Naive thymus-derived CD4-positive, alpha-beta T cell (primary cell): ENCODE results near the gene CELA3A. TPM values are rescaled to one million over a fixed set of nuclear protein-coding genes. Genes with fewer than 3 reads are reported as not detected.
"Not testable (repeated sequence)": the region's sequence is repeated elsewhere in the genome, so short reads cannot be mapped to it uniquely, and the experiment has no call there.

Source experiments
- ATAC-seq: fragments of 150-1000 bp; cut with Tn5 transposase; 2 replicates; pipeline ENCODE4 v1.10.0; 2021; ENCODE audit warnings: mild to moderate bottlenecking, moderate library complexity
- CTCF ChIA-PET: fragments of 350-600 bp; sonication (Branson Sonifier 250); formaldehyde crosslinking; loops from one replicate; lab custom pipeline; 2021; ENCODE audit warnings: antibody characterized with exemption; lab: Charles Lee
- POLR2A ChIA-PET: fragments of 350-600 bp; sonication (Branson Sonifier 250); formaldehyde crosslinking; loops from one replicate; lab custom pipeline; 2021; ENCODE audit warnings: antibody characterized with exemption, inconsistent platforms; lab: Charles Lee
- DNase-seq, 9 donors: peaks; one replicate each; pipeline versions ENCODE4 v3.0.0 to v3.0.0-alpha.2; 2020 to 2022; ENCODE audit warnings: mixed read lengths in 1 of 9
- H3K27ac ChIP-seq: one replicate; pipeline ENCODE4 v1.7.0; 2013; ENCODE audit warnings: mild to moderate bottlenecking, low read depth, low read length, moderate library complexity
- H3K27me3 ChIP-seq, 2 donors: one replicate each; pipeline ENCODE4 v1.7.0; 2013; ENCODE audit warnings: low read length in 2 of 2, mild to moderate bottlenecking in 2 of 2, moderate library complexity in 2 of 2; ENCODE audit not compliant: control insufficient read depth in 2 of 2, insufficient read depth in 2 of 2
- H3K36me3 ChIP-seq, 3 experiments: 1 replicate in 2 of 3; 2 replicates in 1 of 3; pipeline ENCODE4 v1.7.0; 2013; ENCODE audit warnings: low read length in 3 of 3, mild to moderate bottlenecking in 3 of 3, moderate library complexity in 1 of 3; ENCODE audit not compliant: insufficient read depth in 3 of 3, control insufficient read depth in 2 of 3
- H3K4me1 ChIP-seq, 2 donors: one replicate each; pipeline ENCODE4 v1.7.0; 2013; ENCODE audit warnings: low read length in 2 of 2, mild to moderate bottlenecking in 2 of 2, moderate library complexity in 1 of 2; ENCODE audit not compliant: control insufficient read depth in 2 of 2, insufficient read depth in 2 of 2
- H3K4me3 ChIP-seq: 2 replicates; pipeline ENCODE4 v1.7.0; 2013; ENCODE audit warnings: mild to moderate bottlenecking, low read length
- H3K9me3 ChIP-seq, 3 experiments: 1 replicate in 2 of 3; 2 replicates in 1 of 3; pipeline ENCODE4 v1.7.0; 2013; ENCODE audit warnings: low read length in 3 of 3; ENCODE audit not compliant: control insufficient read depth in 2 of 3
- H3K27ac Mint-ChIP-seq, 9 donors: one replicate each; pipeline ENCODE4 v1.8.0; 2020 to 2022; ENCODE audit warnings: mixed read lengths in 9 of 9, mild to moderate bottlenecking in 8 of 9, moderate library complexity in 5 of 9, inconsistent platforms in 2 of 9
- H3K27me3 Mint-ChIP-seq, 5 donors: one replicate each; pipeline ENCODE4 v1.8.0; 2021 to 2022; ENCODE audit warnings: mixed read lengths in 5 of 5, mild to moderate bottlenecking in 1 of 5
- H3K36me3 Mint-ChIP-seq, 5 donors: one replicate each; pipeline ENCODE4 v1.8.0; 2020 to 2022; ENCODE audit warnings: mixed read lengths in 5 of 5, mild to moderate bottlenecking in 3 of 5, inconsistent platforms in 1 of 5
- H3K4me1 Mint-ChIP-seq, 7 donors: one replicate each; pipeline ENCODE4 v1.8.0; 2020 to 2022; ENCODE audit warnings: mixed read lengths in 7 of 7, mild to moderate bottlenecking in 3 of 7, inconsistent platforms in 1 of 7
- H3K4me3 Mint-ChIP-seq, 10 donors: one replicate each; pipeline ENCODE4 v1.8.0; 2020 to 2022; ENCODE audit warnings: mild to moderate bottlenecking in 10 of 10, mixed read lengths in 10 of 10, moderate library complexity in 6 of 10, inconsistent platforms in 2 of 10
- H3K9me3 Mint-ChIP-seq, 11 donors: one replicate each; pipeline ENCODE4 v1.8.0; 2020 to 2022; ENCODE audit warnings: mixed read lengths in 11 of 11, mild to moderate bottlenecking in 4 of 11, inconsistent platforms in 1 of 11, moderate library complexity in 1 of 11
- intact Hi-C, 2 donors: fragments of 100-400 bp; cut with micrococcal nuclease; formaldehyde crosslinking; loops; one replicate each; pipeline ENCODE4 v1.15.1; 2023
- polyA plus RNA-seq, 2 donors: library from polyadenylated mRNA; unstranded; fragments of 300-500 nt; fragmentation: Illumina TruSeq; gene quantifications; one replicate each; pipeline ENCODE4 v1.2.3, GENCODE V29; 2021
- total RNA-seq, 6 experiments: library from RNA in 5 of 6; stranded (reverse) in 5 of 6; gene quantifications; 1 replicate in 5 of 6; 2 replicates in 1 of 6; pipeline ENCODE4 v1.2.3 and lab custom pipeline; 2021 to 2026

Gene CELA3A
- total and polyA plus RNA-seq, 7 experiments from 2014 or later = not detected

DNA sequence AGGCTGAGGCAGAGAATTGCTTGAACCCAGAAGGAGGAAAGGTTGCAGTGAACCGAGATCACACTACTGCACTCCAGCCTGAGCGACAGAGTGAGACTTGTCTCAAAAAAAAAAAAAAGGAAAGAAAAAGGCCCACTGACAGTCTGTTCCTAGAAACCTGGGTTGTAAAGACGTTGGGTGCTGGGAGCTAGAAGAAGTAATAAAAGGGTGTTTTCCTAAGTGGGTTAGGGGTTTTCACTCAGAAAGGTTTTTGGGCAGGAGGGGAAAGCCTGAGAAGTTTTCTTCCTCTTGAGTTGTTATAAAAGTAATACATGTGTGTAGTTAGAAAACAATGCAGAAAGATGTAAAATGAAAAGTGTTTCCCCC lies 25.4 kb downstream of the CELA3A start:
- H3K4me1 Mint-ChIP-seq = peaks cover 39 to 84% (median 66%) of the 10 kb centered on the region in 7 donors

GRCh38 chr1:22030057-22030456 lies 28.6 kb downstream of the CELA3A start:
- Histone ChIP-seq H3K36me3 (peaks cover 0 to 4% (median 0%) of the 10 kb centered on the region in 3 experiments), H3K4me1 (peaks cover 9 to 32% of the 10 kb centered on the region in 2 donors), H3K27ac (peak overlapping the region; percentile 71), H3K4me3 (no peak overlapping the region), H3K27me3 (no peaks in the 10 kb centered on the region), H3K9me3 (no peaks in the 10 kb centered on the region)
- H3K4me3 Mint-ChIP-seq = peak overlapping the region in 7 of 10 donors; percentile 2 to 35 (median 21)
- peak overlapping the region in 8 of 9 donors; percentile 53 to 97 (median 92) for H3K27ac Mint-ChIP-seq
- DNase-seq = no peak
- H3K9me3 Mint-ChIP-seq = peaks cover 0 to 4% (median 0%) of the 10 kb centered on the region in 11 donors
- peaks cover 32 to 79% (median 61%) of the 10 kb centered on the region in 7 donors for H3K4me1 Mint-ChIP-seq
- intact Hi-C loops = no loop called here
- ATAC-seq = no peak
- ChIA-PET CTCF (interaction anchor here (0.6 to 2.0 kb wide), 4 partner anchors 9 to 75 kb away, joined by 3 to 5 read pairs (median 3); no protein-coding TSS in a partner anchor), POLR2A (interaction anchor here (1.0 to 25.0 kb wide), 4 partner anchors 9 to 62 kb away, joined by 3 to 774 read pairs (median 158); partner anchors contain the start of gene CDC42)
- peaks cover 7 to 12% (median 9%) of the 10 kb centered on the region in 5 donors for H3K36me3 Mint-ChIP-seq
- no peaks in the 10 kb centered on the region for H3K27me3 Mint-ChIP-seq

More for the DNA sequence above, 25.4 kb downstream of the CELA3A start:
- CTCF ChIA-PET = interaction anchor here (2.5 kb wide), 1 partner anchor 11 kb away, joined by 19 read pairs; no protein-coding TSS in a partner anchor
- H3K36me3 ChIP-seq = peaks cover 0 to 4% (median 0%) of the 10 kb centered on the region in 3 experiments
- Mint-ChIP-seq H3K9me3 (peaks cover 0 to 4% (median 0%) of the 10 kb centered on the region in 11 donors), H3K4me3 (peak overlapping the region; percentile 51 to 97 (median 92)), H3K27me3 (no peaks in the 10 kb centered on the region), H3K36me3 (peaks cover 7 to 12% (median 9%) of the 10 kb centered on the region in 5 donors), H3K27ac (peak overlapping the region; percentile 66 to 100 (median 98))
- no peaks in the 10 kb centered on the region for H3K27me3 ChIP-seq
- H3K27ac ChIP-seq = peak overlapping the region; percentile 99
- no peak overlapping the region for H3K4me3 ChIP-seq
- peaks cover 23 to 41% of the 10 kb centered on the region in 2 donors for H3K4me1 ChIP-seq
- intact Hi-C loops = loop anchor here in 1 of 2 donors (10.0 kb wide), 1 partner anchor 732 kb away; the partner anchor contains the start of gene ECE1
- no peaks in the 10 kb centered on the region for H3K9me3 ChIP-seq
- ATAC-seq (no peak), DNase-seq (peak in 1 of 9 donors; percentile 29)
- POLR2A ChIA-PET = interaction anchor here (1.1 to 25.0 kb wide), 4 partner anchors 12 to 80 kb away, joined by 3 to 774 read pairs (median 158); partner anchors contain the start of gene CDC42

DNA sequence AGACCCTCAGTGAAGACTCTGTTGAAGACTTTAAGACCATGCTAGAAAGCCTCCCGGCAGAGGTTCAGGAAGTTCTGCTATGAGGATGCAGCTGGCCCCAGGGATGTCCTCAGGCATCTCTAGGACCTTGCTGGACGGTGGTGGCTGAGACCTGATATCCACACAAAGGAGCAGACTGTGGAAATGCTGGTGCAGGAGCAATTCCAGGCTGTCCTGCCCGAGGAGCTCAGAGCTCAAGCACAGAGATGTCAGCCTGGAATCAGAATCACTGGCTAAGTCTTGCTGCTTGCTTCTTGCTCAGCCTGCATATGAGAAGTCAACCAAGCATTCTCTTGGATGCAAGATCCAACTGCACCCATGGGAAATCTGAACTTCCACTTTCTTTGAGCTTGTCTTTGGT lies 29.0 kb downstream of the CELA3A start:
- intact Hi-C loops = no loop called here
- H3K36me3 ChIP-seq = peaks cover 0 to 2% (median 0%) of the 10 kb centered on the region in 3 experiments
- Mint-ChIP-seq H3K4me3 (peak overlapping the region in 3 of 10 donors; percentile 31 to 60 (median 35)), H3K4me1 (peaks cover 32 to 83% (median 61%) of the 10 kb centered on the region in 7 donors), H3K36me3 (peaks cover 6 to 12% (median 9%) of the 10 kb centered on the region in 5 donors), H3K27ac (peak overlapping the region in 8 of 9 donors; percentile 53 to 97 (median 92)), H3K9me3 (peaks cover 0 to 4% (median 0%) of the 10 kb centered on the region in 11 donors), H3K27me3 (no peaks in the 10 kb centered on the region)
- H3K4me1 ChIP-seq = peaks cover 9 to 32% of the 10 kb centered on the region in 2 donors
- H3K4me3 ChIP-seq = no peak overlapping the region
- DNase-seq (no peak), ATAC-seq (no peak)
- no peaks in the 10 kb centered on the region for H3K27me3 ChIP-seq
- ChIA-PET POLR2A (interaction anchor here (0.6 to 25.0 kb wide), 6 partner anchors 8 to 1242 kb away, joined by 3 to 774 read pairs (median 4); partner anchors contain the start of gene CDC42), CTCF (interaction anchor here (0.6 to 2.0 kb wide), 7 partner anchors 8 to 75 kb away, joined by 3 to 8 read pairs (median 4); no protein-coding TSS in a partner anchor)
- H3K27ac ChIP-seq = peak overlapping the region; percentile 71
- no peaks in the 10 kb centered on the region for H3K9me3 ChIP-seq

- CTCF ChIA-PET = interaction anchor here (0.8 to 2.0 kb wide), 6 partner anchors 8 to 29 kb away, joined by 3 to 8 read pairs (median 4); partner anchors contain the start of gene CDC42
- Mint-ChIP-seq H3K27ac (peak overlapping the region; percentile 63 to 97 (median 92)), H3K9me3 (peaks cover 0 to 1% (median 0%) of the 10 kb centered on the region in 11 donors), H3K36me3 (peaks cover 0 to 9% (median 6%) of the 10 kb centered on the region in 5 donors), H3K4me3 (peak overlapping the region; percentile 48 to 85 (median 78)), H3K27me3 (no peaks in the 10 kb centered on the region), H3K4me1 (peaks cover 28 to 75% (median 56%) of the 10 kb centered on the region in 7 donors)
- Histone ChIP-seq H3K4me1 (peaks cover 6 to 32% of the 10 kb centered on the region in 2 donors), H3K27me3 (no peaks in the 10 kb centered on the region), H3K9me3 (no peaks in the 10 kb centered on the region), H3K36me3 (no peaks in the 10 kb centered on the region), H3K27ac (peak overlapping the region; percentile 71), H3K4me3 (peak overlapping the region; percentile 12)
- POLR2A ChIA-PET = interaction anchor here (0.9 to 25.0 kb wide), 7 partner anchors 8 to 74 kb away, joined by 3 to 774 read pairs (median 4); partner anchors contain the start of gene CDC42
- intact Hi-C loops = loop anchor here (1.0 kb wide), 1 partner anchor 8 kb away; no protein-coding TSS in a partner anchor
- DNase-seq = peak; percentile 18 to 74 (median 57)
- peak; percentile 91 for ATAC-seq
These were observed 29.9 kb downstream of the CELA3A start for GRCh38 chr1:22031214-22031962.

GRCh38 chr1:22034834-22035233 lies 33.4 kb downstream of the CELA3A start:
- ChIA-PET POLR2A (interaction anchor here (0.8 to 25.0 kb wide), 4 partner anchors 7 to 252 kb away, joined by 3 to 774 read pairs (median 158); partner anchors contain the start of genes CDC42 and USP48), CTCF (interaction anchor here (1.7 kb wide), 1 partner anchor 9 kb away, joined by 4 read pairs; no protein-coding TSS in a partner anchor)
- H3K27me3 Mint-ChIP-seq, DNase-seq, ATAC-seq, H3K27me3 ChIP-seq, H3K9me3 Mint-ChIP-seq, H3K36me3 Mint-ChIP-seq, H3K4me3 ChIP-seq, H3K9me3 ChIP-seq, H3K4me3 Mint-ChIP-seq, H3K36me3 ChIP-seq, H3K27ac ChIP-seq, intact Hi-C loops: not testable (repeated sequence)
- peaks cover 27 to 75% (median 53%) of the 10 kb centered on the region in 7 donors for H3K4me1 Mint-ChIP-seq
- H3K4me1 ChIP-seq = peaks cover 10 to 53% of the 10 kb centered on the region in 2 donors
- peak overlapping the region in 2 of 9 donors; percentile 16 to 28 for H3K27ac Mint-ChIP-seq

- Histone ChIP-seq H3K27ac (peak overlapping the region; percentile 46), H3K4me3 (no peak overlapping the region), H3K4me1 (peaks cover 26 to 53% of the 10 kb centered on the region in 2 donors), H3K27me3 (no peaks in the 10 kb centered on the region), H3K9me3 (no peaks in the 10 kb centered on the region), H3K36me3 (no peaks in the 10 kb centered on the region)
- peaks cover 0 to under 1% (median 0%) of the 10 kb centered on the region in 5 donors for H3K36me3 Mint-ChIP-seq
- H3K9me3 Mint-ChIP-seq = no peaks in the 10 kb centered on the region
- H3K4me3 Mint-ChIP-seq = peak overlapping the region in 8 of 10 donors; percentile 1 to 69 (median 56)
- DNase-seq (no peak), ATAC-seq (no peak)
- peak overlapping the region; percentile 81 to 100 (median 98) for H3K27ac Mint-ChIP-seq
- ChIA-PET POLR2A (interaction anchor here (0.6 to 25.0 kb wide), 3 partner anchors 10 to 29 kb away, joined by 4 to 774 read pairs (median 312); partner anchors contain the start of gene CDC42), CTCF (interaction anchor here (4.2 to 4.8 kb wide), 2 partner anchors 10 to 13 kb away, joined by 19 to 37 read pairs; no protein-coding TSS in a partner anchor)
- intact Hi-C loops = no loop called here
- H3K27me3 Mint-ChIP-seq = no peaks in the 10 kb centered on the region
- H3K4me1 Mint-ChIP-seq = peaks cover 23 to 71% (median 46%) of the 10 kb centered on the region in 7 donors
These were observed 36.1 kb downstream of the CELA3A start for GRCh38 chr1:22037520-22037919.
